Embryonic facial prominence (tissue), 1 donor: Measurements from ENCODE around the gene FCHO2.
"Not testable (repeated sequence)": the region's sequence is repeated elsewhere in the genome, so short reads cannot be mapped to it uniquely, and the experiment has no call there.

ENCODE experiments used
- DNase-seq: peaks from one replicate; pipeline ENCODE4 v3.0.0-alpha.2; 2016; ENCODE audit errors: extremely low spot score

FCHO2 gene

GRCh38 chr5:72955768-72956323 is at the start of gene FCHO2:
Gene FCHO2 (plus strand): TSS chr5:72956041. CDS start chr5:72956097, 56 bp downstream.
- DNase-seq = peak; percentile 94

DNA sequence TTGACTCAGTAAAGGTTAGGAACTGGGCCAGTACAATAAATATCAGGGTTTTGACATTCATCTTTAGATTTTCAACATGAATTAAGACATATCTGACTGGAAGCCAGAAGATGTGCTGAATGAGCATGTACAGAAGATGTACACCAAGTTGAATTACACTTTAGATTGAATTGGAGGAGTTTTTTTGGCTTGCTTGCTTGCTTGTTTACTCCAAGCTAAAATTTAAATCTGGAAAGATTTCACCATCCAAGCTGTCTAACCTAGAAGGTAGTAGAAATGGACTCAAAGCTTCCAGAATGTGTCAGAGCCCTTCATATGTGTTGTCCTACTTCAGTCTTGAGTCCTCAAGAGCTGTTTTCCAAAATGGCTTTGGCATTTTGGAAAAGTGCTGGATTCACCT is 49.0 kb upstream of the FCHO2 start:
- no peak for DNase-seq

DNA sequence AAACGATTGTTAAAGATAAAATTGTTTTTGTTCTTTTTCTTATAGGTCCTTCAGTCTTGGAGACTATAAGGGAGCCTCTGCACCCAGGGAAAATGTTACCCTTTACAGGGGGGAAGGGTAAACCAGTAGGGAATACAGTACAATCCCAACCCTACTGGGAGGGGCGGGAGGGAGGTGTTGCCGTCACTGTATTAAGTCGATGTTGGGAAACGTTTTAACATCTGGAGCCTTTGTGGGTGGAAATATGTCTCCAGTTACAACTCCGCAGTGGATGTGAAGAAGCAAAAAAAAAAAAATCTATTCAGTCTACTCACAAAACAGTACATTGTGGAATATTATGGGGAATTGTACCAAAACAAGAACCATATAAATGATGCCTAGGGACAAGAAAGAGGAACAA is 47.2 kb upstream of the FCHO2 start:
- no peak for DNase-seq

DNA sequence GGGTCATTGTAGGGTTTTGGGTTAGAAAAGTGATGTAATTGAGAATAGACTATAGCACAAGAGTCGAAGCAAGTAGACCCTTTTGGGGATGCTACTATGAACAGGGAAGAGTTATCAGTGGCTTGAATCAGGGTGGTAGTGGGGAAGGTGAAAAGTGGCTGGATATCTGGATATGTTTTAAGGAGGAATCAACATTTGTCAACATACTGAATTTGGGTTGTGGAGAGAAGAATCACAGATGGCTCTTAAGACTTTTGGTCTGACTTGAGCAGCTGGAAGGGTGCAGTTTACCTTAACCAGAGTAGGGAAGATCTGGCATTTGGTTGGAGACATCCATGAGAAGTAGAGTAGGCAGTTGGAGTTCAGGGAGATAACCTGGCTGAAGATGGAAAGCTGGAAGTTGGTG is 38.5 kb upstream of the FCHO2 start:
- no peak for DNase-seq

- peak; percentile 39 for DNase-seq
Measured at GRCh38 chr5:72920690-72921502, 34.9 kb upstream of the FCHO2 start.

GRCh38 chr5:72921886-72922285 is 34.0 kb upstream of the FCHO2 start:
- no peak for DNase-seq

GRCh38 chr5:72922422-72922821 is 33.4 kb upstream of the FCHO2 start:
- no peak for DNase-seq

DNA sequence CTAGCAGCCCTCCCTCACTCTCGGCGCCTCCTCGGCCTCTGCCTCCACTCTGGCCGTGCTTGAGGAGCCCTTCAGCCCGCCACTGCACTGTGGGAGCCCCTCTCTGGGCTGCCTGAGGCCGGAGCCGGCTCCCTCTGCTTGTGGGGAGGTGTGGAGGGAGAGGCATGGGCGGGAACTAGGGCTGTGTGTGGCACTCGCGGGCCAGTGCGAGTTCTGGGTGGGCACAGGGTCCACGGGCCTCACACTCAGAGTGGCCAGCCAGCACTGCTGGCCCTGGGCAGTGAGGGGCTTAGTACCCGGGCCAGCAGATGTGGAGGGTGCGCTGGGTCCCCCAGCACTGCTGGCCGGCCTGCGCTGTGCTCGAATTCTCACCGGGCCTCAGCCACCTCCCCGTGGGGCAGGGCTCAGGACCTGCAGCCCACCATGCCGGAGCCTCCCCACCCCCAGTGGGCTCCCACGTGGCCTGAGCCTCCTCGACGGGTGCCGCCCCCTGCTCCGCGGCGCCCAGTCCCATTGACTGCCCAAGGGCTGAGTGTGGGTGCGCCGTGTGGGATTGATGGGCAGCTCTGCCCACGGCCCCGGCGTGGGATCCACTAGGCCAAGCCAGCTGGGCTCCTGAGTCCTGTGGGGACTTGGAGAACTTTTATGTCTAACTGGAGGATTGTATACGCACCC is 30.4 kb upstream of the FCHO2 start:
- no peak for DNase-seq

GRCh38 chr5:72932686-72933085 is 23.2 kb upstream of the FCHO2 start:
- not testable (repeated sequence) for DNase-seq

DNA sequence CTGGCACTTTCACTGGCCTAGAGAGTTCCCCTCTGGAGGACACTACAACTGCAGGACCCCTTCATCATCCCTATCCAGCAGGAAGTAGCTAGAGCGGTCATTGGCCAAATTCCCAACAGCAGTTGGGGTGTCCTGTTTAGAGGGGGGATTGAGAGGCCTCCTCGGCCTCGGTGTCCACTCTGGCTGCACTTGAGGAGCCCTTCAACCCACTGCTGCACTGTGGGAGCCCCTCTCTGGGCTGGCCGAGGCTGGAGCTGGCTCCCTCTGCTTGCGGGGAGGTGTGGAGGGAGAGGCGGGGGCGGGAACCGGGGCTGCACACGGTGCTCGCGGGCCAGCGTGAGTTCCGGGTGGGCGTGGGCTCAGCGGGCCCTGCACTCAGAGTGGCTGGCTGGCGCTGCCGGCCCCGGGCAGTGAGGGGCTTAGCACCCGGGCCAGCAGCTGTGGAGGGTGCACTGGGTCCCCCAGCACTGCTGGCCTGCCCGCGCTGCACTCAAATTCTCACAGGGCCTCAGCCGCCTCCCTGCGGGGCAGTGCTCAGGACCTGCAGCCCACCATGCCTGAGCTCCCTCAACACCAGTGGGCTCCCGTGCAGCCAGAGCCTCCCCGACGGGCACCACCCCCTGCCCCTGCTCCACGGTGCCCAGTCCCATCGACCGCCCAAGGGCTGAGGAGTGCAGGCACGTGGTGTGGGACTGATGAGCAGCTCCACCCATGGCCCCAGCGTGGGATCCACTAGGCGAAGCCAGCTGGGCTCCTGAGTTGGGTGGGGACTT is 20.7 kb upstream of the FCHO2 start:
- DNase-seq = not testable (repeated sequence)

DNA sequence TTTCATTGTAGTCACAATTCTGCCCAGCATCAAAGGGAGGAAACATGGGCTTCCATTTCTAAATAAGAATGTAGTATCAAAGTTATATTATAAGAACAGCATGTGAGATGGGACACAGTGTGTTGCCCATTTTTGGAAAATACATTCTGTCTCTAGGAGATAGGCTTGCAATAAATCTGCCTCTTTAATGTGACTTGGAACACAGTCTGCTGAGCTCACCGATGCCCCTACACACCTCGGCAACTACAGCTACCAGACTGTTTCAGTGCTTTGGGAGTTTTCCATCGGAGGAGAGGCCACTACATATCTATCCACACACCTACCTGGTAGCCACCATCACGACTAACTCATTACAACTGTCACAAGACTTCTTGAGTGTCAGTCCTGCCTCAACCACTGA is 18.9 kb upstream of the FCHO2 start:
- DNase-seq = no peak

DNA sequence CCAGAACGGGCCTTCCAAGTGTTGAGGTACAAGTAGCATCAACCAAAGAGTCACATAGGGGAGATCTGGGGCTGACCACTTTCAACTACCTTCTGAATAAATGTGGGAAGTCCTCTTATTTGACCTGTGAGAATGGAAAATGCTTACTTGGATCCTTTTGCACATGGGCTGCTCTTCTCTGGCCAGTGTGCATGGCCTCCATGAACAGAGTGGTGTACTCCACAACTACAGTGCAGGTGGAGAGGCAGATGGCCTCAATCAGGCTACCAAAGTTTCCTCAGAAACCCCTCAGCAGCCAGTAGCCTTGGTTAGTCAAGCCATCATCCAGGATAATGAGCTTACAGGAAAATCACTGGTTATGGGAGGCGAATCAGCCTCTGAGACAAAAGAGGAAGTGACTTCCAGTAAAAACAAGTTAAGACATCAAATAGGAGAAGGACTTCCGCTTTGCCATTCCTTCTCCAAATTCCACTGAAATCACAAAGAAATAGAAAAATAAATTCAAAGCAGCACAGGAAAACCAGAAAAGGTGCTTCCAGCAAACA is 18.3 kb upstream of the FCHO2 start:
- DNase-seq = no peak

DNA sequence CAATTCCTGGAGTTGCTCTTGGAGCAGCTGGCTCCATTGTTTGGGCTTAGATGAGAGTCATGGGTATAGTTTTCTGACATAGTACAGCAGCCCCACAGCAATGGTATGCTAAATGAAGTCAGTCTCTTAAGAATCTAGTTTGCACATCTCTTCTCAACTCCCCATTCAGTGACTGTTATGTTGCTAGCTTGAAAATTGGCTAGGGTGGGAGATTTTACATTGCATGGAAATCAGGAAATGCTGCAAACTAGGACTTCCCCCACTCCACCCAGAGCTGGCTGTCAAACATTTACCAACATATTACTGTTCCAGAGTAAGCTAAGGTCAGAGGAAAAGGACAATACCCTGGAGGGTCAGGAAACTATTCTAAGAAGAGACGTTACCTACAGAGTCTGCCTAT is 17.6 kb upstream of the FCHO2 start:
- no peak for DNase-seq

DNA sequence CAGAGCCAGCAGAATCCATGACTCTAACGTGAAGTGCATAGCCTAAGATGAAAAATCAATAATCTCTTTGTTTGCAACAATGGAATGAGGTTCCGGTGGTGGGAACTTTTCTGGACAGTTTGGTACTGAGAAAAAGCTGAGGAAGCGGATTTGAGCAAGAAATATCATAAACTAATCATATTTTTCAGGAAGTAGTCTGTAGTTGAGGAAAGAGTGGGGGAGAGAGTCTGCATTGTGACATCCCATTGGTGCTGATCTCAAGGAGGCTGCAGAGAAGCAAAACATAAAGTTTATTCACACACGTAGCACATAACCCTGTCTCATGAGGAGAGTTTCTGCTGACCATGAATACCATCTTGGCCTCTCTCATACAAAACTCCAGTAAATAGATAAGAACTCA is 15.8 kb upstream of the FCHO2 start:
- no peak for DNase-seq

DNA sequence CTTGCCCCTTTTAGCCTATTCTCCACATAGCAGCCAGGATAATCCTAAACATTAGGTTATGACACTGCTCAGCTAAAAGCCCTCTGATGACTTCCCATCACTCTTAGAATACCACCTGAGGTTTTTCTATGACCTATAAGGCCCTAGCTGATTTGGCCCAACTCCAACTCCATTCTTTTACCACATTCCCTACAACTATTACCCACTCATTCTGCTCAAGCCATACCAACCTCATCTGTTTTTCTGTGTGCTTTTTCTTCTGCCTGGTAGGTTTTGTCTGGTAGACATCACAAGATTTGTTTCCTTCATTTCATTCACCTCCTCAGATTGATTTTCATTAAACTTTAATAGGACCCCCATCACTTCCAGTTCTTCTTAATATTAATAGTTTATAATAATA is 12.5 kb upstream of the FCHO2 start:
- DNase-seq = no peak

DNA sequence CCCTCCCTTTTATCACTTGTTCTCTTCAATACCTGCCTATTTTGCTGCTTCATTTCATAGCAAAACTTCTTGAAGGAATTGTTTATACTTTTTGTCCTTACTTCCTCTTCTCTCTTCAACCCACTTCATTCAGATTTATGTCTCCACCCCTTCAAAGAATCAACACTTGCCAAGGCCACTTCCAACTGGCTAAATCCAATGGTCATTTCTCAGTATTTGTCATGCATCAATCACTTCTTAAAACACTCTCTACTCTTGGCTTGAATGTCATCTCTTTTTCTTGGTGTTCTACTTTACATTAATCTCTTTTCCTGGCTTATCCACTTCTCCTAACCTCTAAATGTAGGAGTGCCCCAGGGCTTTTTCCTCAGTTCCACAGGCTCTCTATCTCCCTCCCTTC is 8.3 kb upstream of the FCHO2 start:
- DNase-seq = no peak

DNA sequence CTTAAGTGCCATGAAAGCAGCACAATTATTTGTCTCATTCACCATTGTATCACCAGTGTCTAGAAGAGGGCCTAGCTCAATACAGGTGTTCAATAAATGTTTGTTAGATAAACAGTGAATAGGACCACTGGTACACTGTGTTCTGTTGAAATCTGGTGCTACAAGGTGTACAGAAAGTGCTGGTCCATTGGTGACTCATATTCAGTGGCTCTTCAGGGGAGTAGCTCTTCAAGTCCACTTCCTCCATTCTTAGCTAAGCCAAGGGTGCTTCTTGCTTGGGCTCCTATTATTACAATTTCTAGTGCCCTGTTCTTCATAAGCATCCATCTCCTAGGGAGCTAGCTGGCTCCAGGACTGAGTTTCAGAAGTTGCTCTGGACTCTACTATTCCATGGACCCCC is 6.4 kb upstream of the FCHO2 start:
- DNase-seq = no peak

DNA sequence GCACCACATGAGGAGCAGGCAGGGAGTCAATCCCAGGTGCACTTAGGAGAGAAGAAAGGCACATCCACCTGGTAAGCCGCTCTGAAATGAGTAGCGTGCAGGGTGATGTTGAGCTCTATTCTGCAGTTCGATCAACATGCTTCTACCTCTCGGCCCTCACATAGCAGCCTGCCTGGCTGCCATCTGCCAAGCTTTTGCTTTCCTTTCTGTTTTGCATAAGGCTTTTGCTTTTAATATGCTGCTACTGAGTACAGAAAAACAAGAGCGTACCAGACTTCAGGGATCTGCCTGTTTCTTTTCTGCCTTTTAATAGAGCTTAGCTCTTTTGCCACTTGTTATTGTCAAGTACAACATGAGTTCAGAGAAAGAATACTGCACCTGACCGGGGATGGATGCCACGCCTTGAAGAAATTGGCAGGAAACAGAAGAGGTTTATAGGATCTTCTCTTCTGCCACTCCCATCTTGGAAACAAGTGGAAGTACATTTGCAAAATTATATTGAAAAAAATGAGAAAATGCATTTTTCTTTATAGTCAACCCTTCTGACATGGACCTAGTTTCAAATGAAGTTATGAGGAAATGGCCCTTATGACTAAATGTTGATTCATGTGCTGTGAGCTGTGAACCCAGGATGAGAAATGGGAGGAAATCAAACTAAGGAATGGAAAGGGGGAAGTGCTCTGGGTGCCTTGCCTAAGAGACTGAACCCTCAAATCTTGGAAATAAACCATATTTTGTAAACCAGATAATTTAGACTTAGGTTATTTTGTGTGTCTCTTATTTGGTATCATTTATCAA is 4.0 kb upstream of the FCHO2 start:
- DNase-seq = no peak

GRCh38 chr5:72954389-72954788 is 1.5 kb upstream of the FCHO2 start:
- DNase-seq = no peak

- DNase-seq = no peak
Measured at GRCh38 chr5:72955143-72955767, 586 bp upstream of the FCHO2 start.
